ENCODE data around the gene ZFAND5.

DNA sequence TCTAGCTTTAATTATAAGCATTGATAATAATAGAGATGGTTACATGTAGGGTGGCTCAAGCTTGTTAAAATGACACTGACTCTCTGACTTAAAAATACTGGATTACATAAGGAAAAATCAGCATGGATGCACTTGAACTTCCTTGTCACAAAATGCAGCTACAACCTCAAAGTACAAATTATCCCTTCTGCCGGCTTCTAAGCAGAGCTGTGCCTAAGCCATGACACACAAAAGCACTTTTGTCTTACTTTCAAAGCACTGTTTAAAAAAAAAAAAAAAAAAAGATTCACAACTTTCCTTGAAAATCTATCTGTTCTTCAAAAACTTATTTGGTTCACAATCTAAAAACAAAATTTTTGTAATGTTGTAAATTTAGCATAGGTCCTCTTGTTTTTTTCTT is 36.4 kb upstream of the ZFAND5 start:
- TF ChIP-seq EZH2 (IDR thresholded peaks at IDR 0.05; ENCODE audit: low read depth): no peak
- TF ChIP-seq, protein P1, sequence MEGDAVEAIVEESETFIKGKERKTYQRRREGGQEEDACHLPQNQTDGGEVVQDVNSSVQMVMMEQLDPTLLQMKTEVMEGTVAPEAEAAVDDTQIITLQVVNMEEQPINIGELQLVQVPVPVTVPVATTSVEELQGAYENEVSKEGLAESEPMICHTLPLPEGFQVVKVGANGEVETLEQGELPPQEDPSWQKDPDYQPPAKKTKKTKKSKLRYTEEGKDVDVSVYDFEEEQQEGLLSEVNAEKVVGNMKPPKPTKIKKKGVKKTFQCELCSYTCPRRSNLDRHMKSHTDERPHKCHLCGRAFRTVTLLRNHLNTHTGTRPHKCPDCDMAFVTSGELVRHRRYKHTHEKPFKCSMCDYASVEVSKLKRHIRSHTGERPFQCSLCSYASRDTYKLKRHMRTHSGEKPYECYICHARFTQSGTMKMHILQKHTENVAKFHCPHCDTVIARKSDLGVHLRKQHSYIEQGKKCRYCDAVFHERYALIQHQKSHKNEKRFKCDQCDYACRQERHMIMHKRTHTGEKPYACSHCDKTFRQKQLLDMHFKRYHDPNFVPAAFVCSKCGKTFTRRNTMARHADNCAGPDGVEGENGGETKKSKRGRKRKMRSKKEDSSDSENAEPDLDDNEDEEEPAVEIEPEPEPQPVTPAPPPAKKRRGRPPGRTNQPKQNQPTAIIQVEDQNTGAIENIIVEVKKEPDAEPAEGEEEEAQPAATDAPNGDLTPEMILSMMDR (conservative IDR thresholded peaks at IDR 0.05): no peak
